ENCODE data around the gene DCTN2.

Gene DCTN2

DNA sequence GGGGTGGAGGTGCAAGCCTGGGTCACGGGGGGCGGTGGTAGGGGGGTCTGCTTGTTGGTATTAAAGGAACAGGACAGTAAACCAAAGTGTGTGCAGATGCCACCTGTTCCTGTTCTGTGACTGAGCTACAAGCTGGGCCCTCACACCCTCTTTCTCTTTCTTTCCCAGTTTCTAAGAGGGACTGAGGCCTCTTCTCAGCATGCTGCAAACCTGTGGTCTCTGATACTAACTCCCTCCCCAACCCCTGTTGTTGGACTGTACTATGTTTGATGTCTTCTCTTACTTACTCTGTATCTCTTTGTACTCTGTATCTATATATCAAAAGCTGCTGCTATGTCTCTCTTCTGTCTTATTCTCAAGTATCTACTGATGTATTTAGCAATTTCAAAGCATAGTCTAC lies 37.1 kb upstream of the DCTN2 start:
- TF ChIP-seq EGR1 (IDR thresholded peaks at IDR 0.05) (no peak), CEBPB (IDR thresholded peaks at IDR 0.05) (no peak), ZBTB7A (IDR thresholded peaks at IDR 0.05; ENCODE audit: low read depth) (no peak), CREB1 (IDR thresholded peaks at IDR 0.05; ENCODE audit: low read depth) (no peak), TCF12 (IDR thresholded peaks at IDR 0.05; ENCODE audit: low read depth) (no peak), NFIC (IDR thresholded peaks at IDR 0.05) (no peak), RAD21 (IDR thresholded peaks at IDR 0.05; ENCODE audit: low read depth) (no peak), TEAD4 (IDR thresholded peaks at IDR 0.05) (no peak), YY1 (IDR thresholded peaks at IDR 0.05; ENCODE audit: low read depth) (no peak), TAF1 (IDR thresholded peaks at IDR 0.05; ENCODE audit: low read depth) (no peak), FOXM1 (IDR thresholded peaks at IDR 0.05; ENCODE audit: borderline replicate concordance, low read depth) (no peak), EP300 (IDR thresholded peaks at IDR 0.05; ENCODE audit: borderline replicate concordance) (no peak)
- TF ChIP-seq, protein P1, sequence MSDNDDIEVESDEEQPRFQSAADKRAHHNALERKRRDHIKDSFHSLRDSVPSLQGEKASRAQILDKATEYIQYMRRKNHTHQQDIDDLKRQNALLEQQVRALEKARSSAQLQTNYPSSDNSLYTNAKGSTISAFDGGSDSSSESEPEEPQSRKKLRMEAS (IDR thresholded peaks at IDR 0.05) = no peak
- TF ChIP-seq, protein P2, sequence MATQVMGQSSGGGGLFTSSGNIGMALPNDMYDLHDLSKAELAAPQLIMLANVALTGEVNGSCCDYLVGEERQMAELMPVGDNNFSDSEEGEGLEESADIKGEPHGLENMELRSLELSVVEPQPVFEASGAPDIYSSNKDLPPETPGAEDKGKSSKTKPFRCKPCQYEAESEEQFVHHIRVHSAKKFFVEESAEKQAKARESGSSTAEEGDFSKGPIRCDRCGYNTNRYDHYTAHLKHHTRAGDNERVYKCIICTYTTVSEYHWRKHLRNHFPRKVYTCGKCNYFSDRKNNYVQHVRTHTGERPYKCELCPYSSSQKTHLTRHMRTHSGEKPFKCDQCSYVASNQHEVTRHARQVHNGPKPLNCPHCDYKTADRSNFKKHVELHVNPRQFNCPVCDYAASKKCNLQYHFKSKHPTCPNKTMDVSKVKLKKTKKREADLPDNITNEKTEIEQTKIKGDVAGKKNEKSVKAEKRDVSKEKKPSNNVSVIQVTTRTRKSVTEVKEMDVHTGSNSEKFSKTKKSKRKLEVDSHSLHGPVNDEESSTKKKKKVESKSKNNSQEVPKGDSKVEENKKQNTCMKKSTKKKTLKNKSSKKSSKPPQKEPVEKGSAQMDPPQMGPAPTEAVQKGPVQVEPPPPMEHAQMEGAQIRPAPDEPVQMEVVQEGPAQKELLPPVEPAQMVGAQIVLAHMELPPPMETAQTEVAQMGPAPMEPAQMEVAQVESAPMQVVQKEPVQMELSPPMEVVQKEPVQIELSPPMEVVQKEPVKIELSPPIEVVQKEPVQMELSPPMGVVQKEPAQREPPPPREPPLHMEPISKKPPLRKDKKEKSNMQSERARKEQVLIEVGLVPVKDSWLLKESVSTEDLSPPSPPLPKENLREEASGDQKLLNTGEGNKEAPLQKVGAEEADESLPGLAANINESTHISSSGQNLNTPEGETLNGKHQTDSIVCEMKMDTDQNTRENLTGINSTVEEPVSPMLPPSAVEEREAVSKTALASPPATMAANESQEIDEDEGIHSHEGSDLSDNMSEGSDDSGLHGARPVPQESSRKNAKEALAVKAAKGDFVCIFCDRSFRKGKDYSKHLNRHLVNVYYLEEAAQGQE (IDR thresholded peaks at IDR 0.05; ENCODE audit: low read depth) = no peak
- TF ChIP-seq, protein P3, sequence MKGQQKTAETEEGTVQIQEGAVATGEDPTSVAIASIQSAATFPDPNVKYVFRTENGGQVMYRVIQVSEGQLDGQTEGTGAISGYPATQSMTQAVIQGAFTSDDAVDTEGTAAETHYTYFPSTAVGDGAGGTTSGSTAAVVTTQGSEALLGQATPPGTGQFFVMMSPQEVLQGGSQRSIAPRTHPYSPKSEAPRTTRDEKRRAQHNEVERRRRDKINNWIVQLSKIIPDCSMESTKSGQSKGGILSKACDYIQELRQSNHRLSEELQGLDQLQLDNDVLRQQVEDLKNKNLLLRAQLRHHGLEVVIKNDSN (IDR thresholded peaks at IDR 0.05) = no peak

DNA sequence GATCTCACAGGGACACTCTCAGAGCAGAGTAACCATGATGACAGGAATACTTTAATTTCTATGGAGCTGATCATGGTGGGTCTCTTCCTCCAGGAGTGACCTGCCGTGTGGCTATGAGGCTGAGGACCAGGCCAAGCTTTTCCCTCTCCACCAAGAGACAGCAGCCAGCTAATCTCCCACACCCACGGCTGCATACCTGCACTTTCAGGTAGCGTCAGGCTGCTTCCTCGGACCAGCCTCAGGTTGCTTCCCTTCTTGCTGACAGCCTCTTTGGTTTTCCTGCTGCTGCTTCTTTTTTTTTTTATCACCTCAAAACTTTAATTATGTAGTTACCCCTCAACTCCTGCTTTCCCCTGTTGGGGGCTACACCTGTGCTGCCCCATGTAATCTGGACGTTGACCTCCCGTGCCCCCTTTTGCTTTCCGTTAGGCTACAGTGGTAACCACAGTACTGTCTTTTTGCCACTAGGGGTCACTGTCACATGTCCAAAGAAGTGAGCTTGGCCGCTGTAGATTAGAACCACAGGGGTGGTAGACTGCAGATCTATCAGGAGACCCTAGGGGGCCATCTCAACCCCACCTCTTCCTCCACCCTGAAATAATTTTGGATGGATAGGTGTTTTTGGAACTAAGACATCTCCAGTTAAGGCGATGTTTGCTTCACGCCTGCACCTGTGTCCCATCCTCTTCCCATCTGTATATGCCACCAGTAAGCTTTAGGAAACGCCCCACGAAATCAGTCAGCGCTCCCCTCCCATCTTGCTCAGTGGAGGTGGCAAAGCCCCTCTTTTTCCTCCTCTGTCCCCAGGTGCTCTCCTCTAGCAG lies 36.2 kb upstream of the DCTN2 start:
- peak; percentile 96 for TF ChIP-seq RAD21 (IDR thresholded peaks at IDR 0.05; ENCODE audit: low read depth)
- 0 out of 2 replicates have a peak, but pooled peaks have one; percentile 42 for TF ChIP-seq ZBTB7A (IDR thresholded peaks at IDR 0.05; ENCODE audit: low read depth)
- TF ChIP-seq CEBPB (IDR thresholded peaks at IDR 0.05) = no peak
- no peak for TF ChIP-seq TEAD4 (IDR thresholded peaks at IDR 0.05)
- TF ChIP-seq EP300 (IDR thresholded peaks at IDR 0.05; ENCODE audit: borderline replicate concordance) = no peak
- TF ChIP-seq, protein P3 (IDR thresholded peaks at IDR 0.05) = no peak
- TF ChIP-seq EGR1 (IDR thresholded peaks at IDR 0.05) = no peak
- TF ChIP-seq TAF1 (IDR thresholded peaks at IDR 0.05; ENCODE audit: low read depth) = no peak

DNA sequence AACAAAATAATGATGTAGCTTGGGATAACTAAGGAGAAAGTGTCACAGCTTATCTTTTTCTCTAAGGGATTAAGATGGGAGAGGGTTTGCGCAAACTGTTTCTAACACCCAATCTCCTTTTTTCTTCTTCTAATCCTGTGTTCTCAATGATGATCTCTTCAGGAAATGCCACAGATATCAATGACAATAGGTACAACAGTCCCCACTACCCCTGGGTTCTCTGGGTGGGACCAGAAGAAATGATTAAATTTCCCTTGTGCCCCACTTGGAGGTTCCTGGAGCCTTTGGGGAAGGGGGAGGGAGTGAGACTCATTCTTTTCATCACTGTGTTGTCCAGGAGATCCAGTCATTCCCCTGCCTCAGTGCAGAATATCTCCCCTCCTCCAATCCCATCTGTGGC lies 35.4 kb upstream of the DCTN2 start:
- TF ChIP-seq, protein P3 (IDR thresholded peaks at IDR 0.05) = no peak
- TF ChIP-seq FOXM1 (IDR thresholded peaks at IDR 0.05; ENCODE audit: borderline replicate concordance, low read depth) = no peak
- TF ChIP-seq, protein P1 (IDR thresholded peaks at IDR 0.05) = no peak
- no peak for TF ChIP-seq TCF12 (IDR thresholded peaks at IDR 0.05; ENCODE audit: low read depth)
- TF ChIP-seq NFIC (IDR thresholded peaks at IDR 0.05) = no peak
- TF ChIP-seq, protein P2 (IDR thresholded peaks at IDR 0.05; ENCODE audit: low read depth) = no peak
- no peak for TF ChIP-seq TAF1 (IDR thresholded peaks at IDR 0.05; ENCODE audit: low read depth)
- TF ChIP-seq TEAD4 (IDR thresholded peaks at IDR 0.05) = no peak
- TF ChIP-seq ZBTB7A (IDR thresholded peaks at IDR 0.05; ENCODE audit: low read depth) = no peak
- TF ChIP-seq CEBPB (IDR thresholded peaks at IDR 0.05) = no peak
- no peak for TF ChIP-seq YY1 (IDR thresholded peaks at IDR 0.05; ENCODE audit: low read depth)
- TF ChIP-seq EP300 (IDR thresholded peaks at IDR 0.05; ENCODE audit: borderline replicate concordance) = no peak
- TF ChIP-seq CREB1 (IDR thresholded peaks at IDR 0.05; ENCODE audit: low read depth) = no peak
- no peak for TF ChIP-seq RAD21 (IDR thresholded peaks at IDR 0.05; ENCODE audit: low read depth)
- no peak for TF ChIP-seq EGR1 (IDR thresholded peaks at IDR 0.05)

DNA sequence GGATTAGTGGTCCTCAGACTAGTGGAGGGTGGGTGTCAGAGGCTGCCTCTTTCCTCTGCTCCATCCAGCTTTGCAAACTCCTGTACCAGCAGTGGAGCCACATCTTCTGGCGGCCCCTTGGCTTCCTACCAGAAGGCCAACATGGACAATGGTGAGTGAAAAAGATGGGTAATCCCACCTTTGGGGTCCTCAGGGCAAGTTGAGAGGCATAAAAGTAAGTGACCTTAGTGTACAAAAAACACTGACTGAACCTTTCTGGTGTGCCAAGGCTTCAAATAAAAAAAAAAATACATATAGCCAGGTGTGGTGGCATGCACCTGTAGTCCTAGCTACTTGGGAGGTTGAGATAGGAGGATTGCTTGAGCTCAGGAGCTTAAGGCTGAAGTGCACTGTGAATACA lies 34.8 kb upstream of the DCTN2 start:
- TF ChIP-seq YY1 (IDR thresholded peaks at IDR 0.05; ENCODE audit: low read depth) (no peak), CEBPB (IDR thresholded peaks at IDR 0.05) (no peak), CREB1 (IDR thresholded peaks at IDR 0.05; ENCODE audit: low read depth) (no peak), TEAD4 (IDR thresholded peaks at IDR 0.05) (no peak), TCF12 (IDR thresholded peaks at IDR 0.05; ENCODE audit: low read depth) (no peak), RAD21 (IDR thresholded peaks at IDR 0.05; ENCODE audit: low read depth) (no peak), FOXM1 (IDR thresholded peaks at IDR 0.05; ENCODE audit: borderline replicate concordance, low read depth) (no peak), EP300 (IDR thresholded peaks at IDR 0.05; ENCODE audit: borderline replicate concordance) (no peak), ZBTB7A (IDR thresholded peaks at IDR 0.05; ENCODE audit: low read depth) (no peak), TAF1 (IDR thresholded peaks at IDR 0.05; ENCODE audit: low read depth) (no peak), NFIC (IDR thresholded peaks at IDR 0.05) (no peak), EGR1 (IDR thresholded peaks at IDR 0.05) (no peak)
- TF ChIP-seq, protein P3 (IDR thresholded peaks at IDR 0.05) = no peak
- TF ChIP-seq, protein P1 (IDR thresholded peaks at IDR 0.05) = no peak
- TF ChIP-seq, protein P2 (IDR thresholded peaks at IDR 0.05; ENCODE audit: low read depth) = no peak
